Body of pancreas (tissue), 4 donors: ENCODE data around the gene OR56A3. TPM values are rescaled to one million over a fixed set of nuclear protein-coding genes. Genes with fewer than 3 reads are reported as not detected.

Source experiments
- ATAC-seq: fragments of 150-250 bp; one replicate; pipeline ENCODE4 v1.9.1; 2016
- DNase-seq, 4 donors: peaks; one replicate each; pipeline ENCODE4 v3.0.0-alpha.2; 2019
- H3K27ac ChIP-seq, 4 donors: fragments of 200-600 bp; sonication (generic); 1 replicate in 3 of 4; 2 replicates in 1 of 4; pipeline versions ENCODE4 v1.5.1 to v1.6.1; 2016 to 2019; ENCODE audit warnings: mild to moderate bottlenecking in 1 of 4, mixed read lengths in 1 of 4, moderate library complexity in 1 of 4
- H3K27me3 ChIP-seq, 2 donors: fragments of 200-600 bp; sonication (generic); one replicate each; pipeline ENCODE4 v1.6.0; 2016; ENCODE audit warnings: mild to moderate bottlenecking in 1 of 2
- H3K36me3 ChIP-seq, 2 donors: fragments of 200-600 bp; sonication (generic); replicated peaks in 1 of 2; 2 replicates each; pipeline ENCODE4 v1.5.1; 2016; ENCODE audit warnings: low read depth in 2 of 2; ENCODE audit not compliant: insufficient read depth in 1 of 2
- H3K4me1 ChIP-seq: fragments of 200-600 bp; sonication (generic); one replicate; pipeline ENCODE4 v1.6.0; 2016
- H3K4me3 ChIP-seq, 2 donors: fragments of 200-600 bp; sonication (generic); 1 replicate in 1 of 2; 2 replicates in 1 of 2; pipeline ENCODE4 v1.5.1; 2016 to 2019
- H3K9me3 ChIP-seq, 3 donors: fragments of 200-600 bp; sonication (generic); 1 replicate in 2 of 3; 2 replicates in 1 of 3; pipeline ENCODE4 v1.5.1; 2016
- POLR2A ChIP-seq, 3 donors: fragments of 450-650 bp; IDR thresholded peaks; one replicate each; pipeline ENCODE4 v1.6.1; 2016; ENCODE audit warnings: antibody characterized with exemption in 3 of 3, mild to moderate bottlenecking in 2 of 3
- WGBS, 2 donors: methylation state at CpG; one replicate each; pipeline ENCODE4 v1.1.5; 2017; 5-methylcytosine and 5-hydroxymethylcytosine counted together
- intact Hi-C: fragments of 100-400 bp; cut with DNase I; formaldehyde crosslinking; loops from one replicate; pipeline ENCODE4 v1.15.1; 2023
- total RNA-seq, 2 donors: library from RNA; depleted of rRNA; stranded (reverse); fragments of >200 nt; gene quantifications; one replicate each; pipeline ENCODE4 v1.1.0, GENCODE V29; 2016
- TF ChIP-seq, protein P1 (sequence below), 7 experiments: fragments of 450-650 bp in 4 of 7; fragments of 200-600 bp in 3 of 7; sonication (generic) in 3 of 7; IDR thresholded peaks; one replicate each; pipeline ENCODE4 v1.5.1; 2016 to 2019; ENCODE audit warnings: antibody characterized with exemption in 7 of 7

The OR56A3 gene
- total RNA-seq, 2 donors from 2014 or later = not detected

DNA sequence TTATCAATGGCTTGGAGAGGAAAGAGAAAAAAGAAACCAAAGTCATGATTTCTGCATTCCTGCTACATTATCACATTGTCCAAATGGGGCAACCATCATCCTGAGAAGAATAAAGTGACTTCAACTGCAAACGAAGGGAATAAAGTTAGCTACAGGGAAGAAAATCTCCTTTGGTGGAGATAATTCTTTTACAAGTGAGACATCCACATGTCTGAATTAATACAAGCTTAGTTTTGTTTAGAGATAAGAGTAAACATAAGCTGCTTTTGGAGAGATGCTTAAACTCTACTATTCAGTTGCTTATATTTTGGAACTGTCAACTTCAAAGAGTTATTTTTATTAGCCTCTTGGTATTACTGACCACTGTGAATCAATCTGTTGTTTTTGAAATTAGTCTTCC is 44.8 kb downstream of the OR56A3 start, which contains the start of gene OR52L1:
Gene OR52L1 (minus strand): TSS at position 101 of the 400 bp plus-strand sequence. CDS start 55 bp downstream, at position 46.
- ATAC-seq (no peak), DNase-seq (no peak)
- H3K4me1 ChIP-seq = no peaks in the 10 kb centered on the region
- H3K27ac ChIP-seq = no peak within 1 kb of the TSS
- WGBS, 2 donors = 38 to 45% methylated on average over 1 of the region's 1 CpG
- TF ChIP-seq, protein P1, sequence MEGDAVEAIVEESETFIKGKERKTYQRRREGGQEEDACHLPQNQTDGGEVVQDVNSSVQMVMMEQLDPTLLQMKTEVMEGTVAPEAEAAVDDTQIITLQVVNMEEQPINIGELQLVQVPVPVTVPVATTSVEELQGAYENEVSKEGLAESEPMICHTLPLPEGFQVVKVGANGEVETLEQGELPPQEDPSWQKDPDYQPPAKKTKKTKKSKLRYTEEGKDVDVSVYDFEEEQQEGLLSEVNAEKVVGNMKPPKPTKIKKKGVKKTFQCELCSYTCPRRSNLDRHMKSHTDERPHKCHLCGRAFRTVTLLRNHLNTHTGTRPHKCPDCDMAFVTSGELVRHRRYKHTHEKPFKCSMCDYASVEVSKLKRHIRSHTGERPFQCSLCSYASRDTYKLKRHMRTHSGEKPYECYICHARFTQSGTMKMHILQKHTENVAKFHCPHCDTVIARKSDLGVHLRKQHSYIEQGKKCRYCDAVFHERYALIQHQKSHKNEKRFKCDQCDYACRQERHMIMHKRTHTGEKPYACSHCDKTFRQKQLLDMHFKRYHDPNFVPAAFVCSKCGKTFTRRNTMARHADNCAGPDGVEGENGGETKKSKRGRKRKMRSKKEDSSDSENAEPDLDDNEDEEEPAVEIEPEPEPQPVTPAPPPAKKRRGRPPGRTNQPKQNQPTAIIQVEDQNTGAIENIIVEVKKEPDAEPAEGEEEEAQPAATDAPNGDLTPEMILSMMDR (IDR thresholded peaks at IDR 0.05) = no peak
- no peak for TF ChIP-seq POLR2A (IDR thresholded peaks at IDR 0.05)
- H3K27me3 ChIP-seq = no peaks in the 10 kb centered on the region
- no peaks in the 10 kb centered on the region for H3K36me3 ChIP-seq
- no peak within 1 kb of the TSS for H3K4me3 ChIP-seq
- H3K9me3 ChIP-seq = no peaks in the 10 kb centered on the region
- intact Hi-C loops = no loop called here

GRCh38 chr11:5989203-5989602 is 47.2 kb downstream of the OR56A3 start:
- DNase-seq (no peak), ATAC-seq (no peak)
- intact Hi-C loops = no loop called here
- H3K9me3 ChIP-seq = no peaks in the 10 kb centered on the region
- no peaks in the 10 kb centered on the region for H3K36me3 ChIP-seq
- H3K27ac ChIP-seq = no peak overlapping the region
- no peaks in the 10 kb centered on the region for H3K4me1 ChIP-seq
- no peaks in the 10 kb centered on the region for H3K27me3 ChIP-seq
- 42 to 53% methylated on average over 4 of the region's 4 CpGs for WGBS, 2 donors
- no peak overlapping the region for H3K4me3 ChIP-seq
- TF ChIP-seq, protein P1 (IDR thresholded peaks at IDR 0.05) = no peak
- no peak for TF ChIP-seq POLR2A (IDR thresholded peaks at IDR 0.05)

DNA sequence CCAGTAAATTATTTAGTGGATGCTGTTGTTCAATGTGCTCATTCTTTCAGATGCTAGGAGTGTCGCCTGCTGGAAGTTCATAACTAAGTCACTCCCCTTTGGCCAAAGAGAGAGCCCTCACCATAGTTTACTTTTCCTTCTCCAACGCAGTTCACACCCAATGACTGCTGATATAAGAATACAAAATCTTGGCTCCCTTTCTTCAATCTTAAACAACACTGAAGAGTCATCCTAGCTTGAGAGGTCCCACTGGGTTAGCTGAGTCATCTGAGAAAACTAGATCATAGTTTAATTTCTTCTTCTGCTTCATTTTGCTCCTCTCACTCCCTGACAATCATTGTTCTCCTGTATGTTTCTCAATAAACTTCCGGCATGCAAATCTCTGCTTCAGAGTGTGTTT is 50.1 kb downstream of the OR56A3 start:
- H3K9me3 ChIP-seq = no peaks in the 10 kb centered on the region
- DNase-seq (no peak), ATAC-seq (no peak)
- no peak overlapping the region for H3K4me3 ChIP-seq
- no peak overlapping the region for H3K27ac ChIP-seq
- TF ChIP-seq, protein P1 (IDR thresholded peaks at IDR 0.05) = no peak
- TF ChIP-seq POLR2A (IDR thresholded peaks at IDR 0.05) = no peak
- intact Hi-C loops = no loop called here
- H3K4me1 ChIP-seq = no peaks in the 10 kb centered on the region
- WGBS, 2 donors = 51 to 59% methylated on average over 3 of the region's 3 CpGs
- H3K36me3 ChIP-seq = no peaks in the 10 kb centered on the region
- H3K27me3 ChIP-seq = no peaks in the 10 kb centered on the region

DNA sequence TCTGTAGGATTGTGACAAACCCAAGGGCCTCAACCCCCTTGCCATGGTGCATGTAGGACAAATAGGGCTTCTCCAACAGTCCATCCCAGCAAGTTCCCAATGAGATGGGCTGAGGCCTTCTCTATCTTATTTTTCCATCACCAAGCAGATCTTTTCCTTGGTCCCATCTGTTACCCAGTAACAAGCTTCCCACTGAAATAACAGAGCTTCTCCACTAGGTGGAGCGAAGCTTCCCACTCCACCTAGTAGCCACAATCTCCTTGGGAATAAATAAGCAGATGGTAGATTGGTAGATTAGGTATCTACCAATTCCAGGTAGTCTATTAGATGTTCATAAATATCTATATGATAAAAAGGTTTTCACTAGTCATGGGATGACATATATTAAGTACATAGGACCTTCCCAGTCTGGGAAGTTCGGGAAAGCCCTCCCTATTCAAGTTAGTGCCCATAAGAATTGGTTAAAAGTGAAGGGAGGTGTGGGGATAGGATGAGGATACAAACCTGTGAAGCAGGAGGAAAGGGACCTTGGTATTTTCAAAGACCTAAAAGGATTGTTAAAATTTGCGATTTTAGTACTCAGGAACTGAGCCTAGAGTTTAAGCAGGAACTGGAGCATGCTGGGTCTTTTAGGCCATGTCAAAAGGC is 50.7 kb downstream of the OR56A3 start:
- peak; percentile 48 for ATAC-seq
- 51 to 62% methylated on average over 3 of the region's 3 CpGs for WGBS, 2 donors

More for the DNA sequence above, 50.7 kb downstream of the OR56A3 start:
- Histone ChIP-seq H3K36me3 (no peaks in the 10 kb centered on the region), H3K27me3 (no peaks in the 10 kb centered on the region), H3K27ac (no peak overlapping the region), H3K4me1 (no peaks in the 10 kb centered on the region), H3K9me3 (no peaks in the 10 kb centered on the region), H3K4me3 (no peak overlapping the region)
- intact Hi-C loops = no loop called here
- peak in 1 of 4 donors; percentile 20 for DNase-seq
- TF ChIP-seq, protein P1 (IDR thresholded peaks at IDR 0.05) = peak in 6 of 7 experiments; percentile 50 to 60 (median 52)
- TF ChIP-seq POLR2A (IDR thresholded peaks at IDR 0.05) = no peak
